Measurements from ENCODE around the gene ADAMTS13. TPM values are rescaled to one million over a fixed set of nuclear protein-coding genes. Genes with fewer than 3 reads are reported as not detected.

ADAMTS13 gene
- total and polyA plus RNA-seq, 2 experiments from 2014 or later: 1.4 to 2.2 TPM

DNA sequence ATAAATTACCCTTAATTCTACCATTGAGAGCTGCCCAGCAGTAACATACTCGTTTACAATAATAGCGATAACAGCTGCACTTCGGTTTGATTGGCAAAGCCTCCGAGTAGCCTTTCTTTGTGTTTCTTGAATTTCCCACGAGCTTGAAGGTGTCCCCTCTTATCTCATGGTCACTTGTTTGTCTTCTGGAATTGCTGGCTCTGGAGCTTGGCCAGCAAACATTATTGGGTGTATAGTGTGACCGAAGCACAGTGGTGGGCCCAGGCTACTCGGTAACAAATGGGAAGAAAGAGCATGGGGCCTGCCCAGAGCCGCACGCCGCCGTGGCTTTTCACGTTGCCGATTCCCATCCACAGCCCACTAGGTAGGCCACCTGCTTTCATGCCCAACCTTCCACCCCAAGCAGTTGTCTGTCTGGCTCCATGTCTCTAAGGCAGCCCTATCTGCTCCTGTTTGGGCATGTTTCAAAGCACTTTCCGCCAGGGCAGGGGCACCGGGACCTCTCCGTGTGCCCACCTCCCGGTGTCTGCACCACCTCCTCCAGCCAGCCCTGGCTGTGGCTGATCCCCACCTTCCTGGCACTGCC, 37.3 kb upstream of the ADAMTS13 start:
- TF ChIP-seq EZH2phosphoT487 (IDR thresholded peaks at IDR 0.05; ENCODE audit: insufficient read depth, low read depth) (no peak), EZH2 (IDR thresholded peaks at IDR 0.05; ENCODE audit: insufficient read depth, poor library complexity, severe bottlenecking) (no peak)
- 87% methylated on average over 17 of the region's 17 CpGs for WGBS, 2 experiments (ENCODE audit: low coverage in 1 of 2, low lambda C conversion rate in 2 of 2, missing lambda C conversion rate in 2 of 2)
- H3K9me2 ChIP-seq (ENCODE audit: insufficient read depth): 0 out of 2 replicates have a peak, but pooled peaks cover 5% of the 10 kb centered on the region
- no peaks in the 10 kb centered on the region for H3K36me3 ChIP-seq (ENCODE audit: low read depth)
- no peak for DNase-seq
- no peaks in the 10 kb centered on the region for H3K4me1 ChIP-seq (ENCODE audit: insufficient read depth)
- H3F3A ChIP-seq (ENCODE audit: insufficient read depth): no peaks in the 10 kb centered on the region
- H3K27me3 ChIP-seq (replicated peaks; ENCODE audit: insufficient read depth): no peaks in the 10 kb centered on the region
- in situ Hi-C loops (cut with MboI): no loop called here
- H3K9me3 ChIP-seq (ENCODE audit: low read depth): no peaks in the 10 kb centered on the region
- H3K4me3 ChIP-seq: no peak overlapping the region
- no peaks in the 10 kb centered on the region for H3K79me2 ChIP-seq (ENCODE audit: insufficient read depth)
- H3K4me2 ChIP-seq (ENCODE audit: unreplicated experiment): no peak overlapping the region
- H3K27ac ChIP-seq: no peak overlapping the region
- no peaks in the 10 kb centered on the region for H4K20me1 ChIP-seq (ENCODE audit: insufficient read depth)
- H3K9ac ChIP-seq: no peak overlapping the region
- H2AFZ ChIP-seq: no peak overlapping the region

GRCh38 chr9:133385452-133385851, 36.7 kb upstream of the ADAMTS13 start:
- Histone ChIP-seq H3K4me3 (no peak overlapping the region), H3K79me2 (ENCODE audit: insufficient read depth) (no peaks in the 10 kb centered on the region), H3K27me3 (replicated peaks; ENCODE audit: insufficient read depth) (no peaks in the 10 kb centered on the region), H3K4me1 (ENCODE audit: insufficient read depth) (no peaks in the 10 kb centered on the region), H3K4me2 (ENCODE audit: unreplicated experiment) (no peak overlapping the region), H3K9ac (no peak overlapping the region), H3F3A (ENCODE audit: insufficient read depth) (no peaks in the 10 kb centered on the region), H3K27ac (no peak overlapping the region), H2AFZ (no peak overlapping the region), H3K9me2 (ENCODE audit: insufficient read depth) (0 out of 2 replicates have a peak, but pooled peaks cover 5% of the 10 kb centered on the region), H4K20me1 (ENCODE audit: insufficient read depth) (no peaks in the 10 kb centered on the region), H3K36me3 (ENCODE audit: low read depth) (no peaks in the 10 kb centered on the region), H3K9me3 (ENCODE audit: low read depth) (no peaks in the 10 kb centered on the region)
- in situ Hi-C loops (cut with MboI): no loop called here
- WGBS, 2 experiments (ENCODE audit: low coverage in 1 of 2, low lambda C conversion rate in 2 of 2, missing lambda C conversion rate in 2 of 2): 74 to 83% methylated on average over 14 of the region's 14 CpGs
- no peak for DNase-seq
- TF ChIP-seq EZH2 (IDR thresholded peaks at IDR 0.05; ENCODE audit: insufficient read depth, poor library complexity, severe bottlenecking): no peak
- no peak for TF ChIP-seq EZH2phosphoT487 (IDR thresholded peaks at IDR 0.05; ENCODE audit: insufficient read depth, low read depth)

DNA sequence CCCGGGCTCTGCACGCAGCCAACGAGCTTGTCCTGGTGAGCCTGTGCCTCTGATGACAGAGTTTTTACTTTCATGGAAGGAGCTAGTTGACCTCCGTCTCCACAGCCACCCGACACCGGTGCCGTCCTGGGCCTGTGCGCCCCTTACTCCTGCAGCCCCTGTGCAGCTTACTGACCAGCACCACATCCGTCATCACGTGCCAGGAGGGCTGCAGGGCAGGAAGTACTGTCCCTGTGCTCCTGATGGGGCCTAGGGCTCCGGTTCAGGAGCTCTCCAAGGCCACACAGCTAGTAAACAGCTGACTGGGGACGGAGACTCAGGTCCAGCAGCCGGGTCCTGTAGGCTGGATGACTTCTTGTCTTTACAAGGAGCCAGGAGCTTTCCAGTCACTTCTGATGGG, 35.8 kb upstream of the ADAMTS13 start:
- Histone ChIP-seq H3K27ac (no peak overlapping the region), H3K36me3 (ENCODE audit: low read depth) (no peaks in the 10 kb centered on the region), H3K79me2 (ENCODE audit: insufficient read depth) (no peaks in the 10 kb centered on the region), H4K20me1 (ENCODE audit: insufficient read depth) (no peaks in the 10 kb centered on the region), H3K4me2 (ENCODE audit: unreplicated experiment) (no peak overlapping the region), H3K4me3 (no peak overlapping the region), H3K9me3 (ENCODE audit: low read depth) (no peaks in the 10 kb centered on the region), H3K27me3 (replicated peaks; ENCODE audit: insufficient read depth) (no peaks in the 10 kb centered on the region), H3K9ac (no peak overlapping the region), H3F3A (ENCODE audit: insufficient read depth) (no peaks in the 10 kb centered on the region), H2AFZ (no peak overlapping the region), H3K9me2 (ENCODE audit: insufficient read depth) (0 out of 2 replicates have a peak, but pooled peaks cover 5% of the 10 kb centered on the region), H3K4me1 (ENCODE audit: insufficient read depth) (no peaks in the 10 kb centered on the region)
- WGBS, 2 experiments (ENCODE audit: low coverage in 1 of 2, low lambda C conversion rate in 2 of 2, missing lambda C conversion rate in 2 of 2): 76 to 82% methylated on average over 13 of the region's 13 CpGs
- no peak for DNase-seq
- TF ChIP-seq EZH2phosphoT487 (IDR thresholded peaks at IDR 0.05; ENCODE audit: insufficient read depth, low read depth) (no peak), EZH2 (IDR thresholded peaks at IDR 0.05; ENCODE audit: insufficient read depth, poor library complexity, severe bottlenecking) (no peak)
- in situ Hi-C loops (cut with MboI): no loop called here

GRCh38 chr9:133387680-133388079, 34.5 kb upstream of the ADAMTS13 start:
- H3K4me3 ChIP-seq: no peak overlapping the region
- TF ChIP-seq EZH2 (IDR thresholded peaks at IDR 0.05; ENCODE audit: insufficient read depth, poor library complexity, severe bottlenecking): no peak
- TF ChIP-seq EZH2phosphoT487 (IDR thresholded peaks at IDR 0.05; ENCODE audit: insufficient read depth, low read depth): no peak
- H3K27ac ChIP-seq: no peak overlapping the region
- H3K27me3 ChIP-seq (replicated peaks; ENCODE audit: insufficient read depth): no peaks in the 10 kb centered on the region
- no peak overlapping the region for H3K9ac ChIP-seq
- no peaks in the 10 kb centered on the region for H4K20me1 ChIP-seq (ENCODE audit: insufficient read depth)
- in situ Hi-C loops (cut with MboI): no loop called here
- WGBS, 2 experiments (ENCODE audit: low coverage in 1 of 2, low lambda C conversion rate in 2 of 2, missing lambda C conversion rate in 2 of 2): 82 to 83% methylated on average over 9 of the region's 9 CpGs
- H3K36me3 ChIP-seq (ENCODE audit: low read depth): no peaks in the 10 kb centered on the region
- H3K79me2 ChIP-seq (ENCODE audit: insufficient read depth): no peaks in the 10 kb centered on the region
- H3K9me2 ChIP-seq (ENCODE audit: insufficient read depth): 0 out of 2 replicates have a peak, but pooled peaks cover 1% of the 10 kb centered on the region
- no peak overlapping the region for H2AFZ ChIP-seq
- H3K9me3 ChIP-seq (ENCODE audit: low read depth): no peaks in the 10 kb centered on the region
- H3K4me1 ChIP-seq (ENCODE audit: insufficient read depth): no peaks in the 10 kb centered on the region
- no peaks in the 10 kb centered on the region for H3F3A ChIP-seq (ENCODE audit: insufficient read depth)
- H3K4me2 ChIP-seq (ENCODE audit: unreplicated experiment): no peak overlapping the region
- DNase-seq: no peak

Measured in GM23248 (cell line).